NOMO-1 treated with dmso at 0.1 percent for 144 hours (cell line): Measurements from ENCODE around the gene SH3D19.
"Not testable (repeated sequence)": the region's sequence is repeated elsewhere in the genome, so short reads cannot be mapped to it uniquely, and the experiment has no call there.

ENCODE experiments used
- DNase-seq: peaks from one replicate; lab custom pipeline; 2025; ENCODE audit not compliant: unreplicated experiment; lab: John Stamatoyannopoulos, UW

SH3D19 gene

DNA sequence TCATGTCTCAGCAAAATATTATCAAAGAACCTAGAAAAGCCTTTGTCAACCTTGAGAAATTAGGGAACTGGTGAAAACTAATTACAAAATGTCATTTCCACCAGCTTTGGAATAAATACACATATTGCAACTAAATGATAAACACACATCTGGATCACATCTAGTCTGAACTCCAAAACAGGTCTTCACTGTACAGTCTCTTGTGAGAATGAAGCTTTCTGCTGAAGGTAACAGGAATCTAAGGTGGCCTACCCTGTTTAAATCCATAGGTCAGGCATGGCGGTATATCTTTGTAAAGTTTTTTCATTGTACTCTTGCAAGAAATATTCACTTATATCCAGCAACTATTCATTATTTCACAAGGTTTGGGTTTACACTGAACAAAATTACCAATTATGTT lies 1.7 kb downstream of the SH3D19 start:
- DNase-seq: no peak

DNA sequence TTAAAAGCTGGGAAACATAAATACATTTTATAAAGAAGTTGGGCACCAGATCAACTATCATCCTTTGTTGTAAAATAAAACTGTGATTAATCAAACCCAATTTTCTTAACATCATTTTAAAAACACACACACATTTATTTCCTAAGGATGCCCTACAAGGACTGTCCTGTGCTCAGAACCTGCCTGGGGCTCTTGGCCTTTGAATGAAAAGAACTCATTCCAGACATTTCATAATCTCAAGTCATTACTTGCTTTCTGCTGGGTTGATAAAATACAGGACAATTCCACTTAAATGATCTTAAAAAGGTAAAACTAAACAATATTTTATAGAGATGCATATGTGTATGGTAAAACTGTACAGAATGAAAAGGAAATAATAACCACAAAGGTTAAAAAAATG lies 2.8 kb downstream of the SH3D19 start:
- no peak for DNase-seq

DNA sequence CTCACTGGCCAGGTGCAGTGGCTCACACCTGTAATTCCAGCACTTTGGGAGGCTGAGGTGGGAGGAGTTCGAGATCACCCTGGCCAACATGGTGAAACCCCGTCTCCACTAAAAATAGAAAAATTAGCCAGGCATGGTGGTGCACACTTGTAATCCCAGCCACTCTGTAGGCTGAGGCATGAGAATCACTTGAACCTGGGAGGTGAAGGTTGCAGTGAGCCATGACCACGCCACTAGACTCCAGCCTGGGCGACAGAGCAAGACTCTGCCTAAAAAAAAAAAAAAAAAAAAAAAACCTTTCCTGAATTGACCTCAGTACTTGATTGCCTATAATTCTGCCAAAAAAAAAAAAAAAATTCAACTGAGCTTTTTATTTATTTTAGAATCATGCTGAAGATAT lies 3.2 kb downstream of the SH3D19 start:
- DNase-seq: not testable (repeated sequence)

DNA sequence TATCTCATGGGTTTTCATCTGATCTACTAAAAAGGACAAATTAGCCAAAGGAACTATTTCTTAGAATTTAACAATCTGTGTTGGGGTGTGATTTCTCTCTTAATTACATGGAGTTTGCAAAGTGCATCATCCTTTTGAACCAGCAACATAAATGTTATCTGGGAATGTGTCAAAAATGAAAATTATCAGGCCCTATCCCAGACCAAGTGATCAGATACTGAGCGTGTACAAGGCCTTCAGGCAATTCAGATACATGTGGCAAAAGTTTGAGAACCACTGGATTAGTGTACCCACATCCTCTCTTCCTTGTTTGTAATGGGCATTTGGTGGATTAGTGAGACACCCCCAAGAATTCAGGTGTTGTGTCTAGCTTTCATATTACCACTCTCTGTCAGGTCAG lies 3.8 kb downstream of the SH3D19 start:
- DNase-seq: no peak

DNA sequence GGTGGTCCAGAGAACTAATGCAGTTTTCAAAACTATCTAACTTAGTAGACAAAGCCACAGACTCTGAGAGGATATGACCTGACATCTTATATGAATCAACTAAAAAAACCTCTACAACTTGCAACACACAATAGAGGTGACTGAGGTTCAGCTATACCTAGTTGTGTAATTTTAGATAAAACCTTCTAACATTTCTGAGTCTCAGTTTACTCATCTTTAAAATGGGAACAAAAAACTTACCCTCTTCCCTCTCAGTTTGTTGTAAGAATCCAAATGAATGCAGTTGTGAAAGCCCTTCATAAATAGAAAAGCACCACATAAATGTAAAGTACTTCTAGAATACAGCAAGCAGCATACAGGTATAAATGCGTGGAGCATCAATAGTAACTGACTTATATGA lies 5.9 kb downstream of the SH3D19 start:
- no peak for DNase-seq

DNA sequence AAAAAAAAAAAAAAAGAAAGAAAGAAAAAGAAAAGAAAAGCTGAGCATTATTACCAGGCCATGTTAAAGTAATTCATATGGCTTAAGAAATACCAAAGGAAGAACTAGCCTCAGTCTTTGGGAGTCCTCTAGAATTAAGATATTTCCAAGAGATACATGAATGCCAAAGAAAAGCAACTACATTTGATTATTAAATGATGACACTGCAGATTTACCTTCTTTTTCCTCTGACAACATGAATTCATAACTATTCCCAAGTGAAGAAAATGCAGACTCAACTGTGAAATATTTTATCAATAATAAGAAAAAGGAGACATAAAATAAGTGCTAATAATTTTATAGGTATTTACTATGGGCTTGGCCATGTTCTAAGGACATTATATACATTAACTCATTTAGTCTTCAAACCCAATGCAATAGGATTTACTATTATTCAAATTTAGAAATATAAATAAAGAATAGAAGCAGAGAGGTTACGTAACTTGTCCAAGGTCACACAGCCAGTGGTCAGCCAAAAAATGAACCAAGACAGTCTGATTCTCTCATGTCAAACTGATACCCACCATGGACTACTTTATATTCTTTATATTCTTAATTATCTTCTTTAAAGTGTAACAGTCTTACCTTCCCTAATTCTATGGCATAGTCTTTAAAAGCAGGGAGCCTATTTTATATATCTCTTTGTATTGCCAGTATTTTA lies 6.9 kb downstream of the SH3D19 start:
- no peak for DNase-seq

DNA sequence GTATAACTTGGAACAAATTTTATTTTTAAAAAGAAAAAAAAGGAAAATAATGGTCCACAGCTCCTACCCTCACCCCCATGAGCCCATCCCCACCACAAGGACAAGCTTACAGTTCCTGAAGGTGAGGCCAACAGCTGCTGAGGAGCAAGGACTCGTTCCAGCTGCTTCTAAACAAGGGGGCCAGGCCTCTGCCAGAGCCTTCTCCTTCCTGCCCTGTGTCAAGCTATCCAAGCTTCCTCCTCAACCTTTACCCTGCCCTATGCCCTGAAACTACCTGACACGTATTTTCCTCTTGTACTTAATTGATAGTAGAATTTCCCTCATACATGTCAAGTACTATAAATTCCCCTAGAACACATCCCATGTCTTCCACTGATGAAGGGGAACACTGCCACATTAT lies 8.8 kb downstream of the SH3D19 start:
- DNase-seq: no peak

DNA sequence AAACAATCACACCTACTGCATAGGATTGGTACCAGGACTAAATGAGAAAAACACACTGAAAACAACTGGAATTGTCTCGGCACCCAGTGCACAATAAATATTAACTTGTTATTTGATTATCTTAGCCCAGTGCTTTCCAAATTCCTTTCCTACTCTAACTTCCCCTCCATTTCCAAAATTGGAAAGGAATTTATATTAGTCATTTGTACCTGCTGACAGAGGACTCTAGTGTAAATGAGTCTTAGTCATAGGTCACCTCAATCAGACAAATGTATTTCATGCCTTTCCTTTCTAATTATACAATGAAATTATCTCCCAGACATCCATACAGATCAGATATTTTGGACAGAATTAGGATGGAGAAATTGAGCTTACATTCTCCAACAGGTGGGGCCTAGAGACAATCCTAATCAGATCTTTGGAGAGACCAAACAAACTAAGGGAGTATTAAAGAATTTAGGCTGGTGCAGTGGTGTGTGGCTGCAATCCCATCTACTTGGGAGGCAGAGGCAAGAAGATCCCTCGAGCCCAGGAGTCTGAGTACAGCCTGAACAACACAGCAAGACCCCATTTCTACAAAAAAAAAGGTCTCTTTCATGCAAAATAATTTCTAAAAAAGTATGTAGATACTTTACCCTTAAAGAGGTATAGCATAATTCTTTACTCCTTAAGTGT lies 10.1 kb downstream of the SH3D19 start:
- DNase-seq: no peak

DNA sequence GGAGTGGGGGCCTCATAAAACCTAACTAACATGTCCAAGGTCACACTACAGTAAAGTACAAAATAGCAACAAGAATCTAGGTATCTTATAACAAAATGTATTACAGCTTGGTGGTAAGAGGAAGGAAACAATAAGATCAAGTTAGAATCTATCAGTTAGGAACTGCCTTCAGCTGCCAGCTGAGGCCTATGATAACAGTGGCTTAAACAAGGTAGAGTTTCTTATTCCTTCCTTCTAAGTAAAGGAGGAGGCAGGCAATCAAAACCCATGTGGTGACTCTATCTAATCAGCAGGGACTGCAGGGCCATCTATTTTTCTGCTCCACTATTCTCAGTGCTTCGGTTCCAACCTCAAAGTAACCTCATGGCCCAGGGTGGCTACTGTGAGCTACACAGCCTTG lies 10.9 kb downstream of the SH3D19 start:
- DNase-seq: no peak

DNA sequence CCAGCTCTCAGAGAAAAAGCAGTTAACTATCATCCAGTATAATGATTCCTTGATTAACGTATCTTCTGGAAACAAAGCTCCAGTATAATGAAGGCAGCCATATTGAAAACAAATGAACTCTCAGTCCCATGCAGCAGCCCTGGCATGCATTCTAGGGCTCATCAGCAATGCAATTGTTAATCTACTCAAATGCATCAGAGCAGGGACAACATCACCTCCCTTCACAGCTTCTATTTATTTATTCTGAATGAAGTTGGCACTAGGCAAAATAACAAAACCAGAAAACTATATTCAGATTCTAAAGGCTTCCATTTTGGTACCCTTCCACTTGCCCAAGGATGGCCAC lies 11.4 kb downstream of the SH3D19 start:
- no peak for DNase-seq

DNA sequence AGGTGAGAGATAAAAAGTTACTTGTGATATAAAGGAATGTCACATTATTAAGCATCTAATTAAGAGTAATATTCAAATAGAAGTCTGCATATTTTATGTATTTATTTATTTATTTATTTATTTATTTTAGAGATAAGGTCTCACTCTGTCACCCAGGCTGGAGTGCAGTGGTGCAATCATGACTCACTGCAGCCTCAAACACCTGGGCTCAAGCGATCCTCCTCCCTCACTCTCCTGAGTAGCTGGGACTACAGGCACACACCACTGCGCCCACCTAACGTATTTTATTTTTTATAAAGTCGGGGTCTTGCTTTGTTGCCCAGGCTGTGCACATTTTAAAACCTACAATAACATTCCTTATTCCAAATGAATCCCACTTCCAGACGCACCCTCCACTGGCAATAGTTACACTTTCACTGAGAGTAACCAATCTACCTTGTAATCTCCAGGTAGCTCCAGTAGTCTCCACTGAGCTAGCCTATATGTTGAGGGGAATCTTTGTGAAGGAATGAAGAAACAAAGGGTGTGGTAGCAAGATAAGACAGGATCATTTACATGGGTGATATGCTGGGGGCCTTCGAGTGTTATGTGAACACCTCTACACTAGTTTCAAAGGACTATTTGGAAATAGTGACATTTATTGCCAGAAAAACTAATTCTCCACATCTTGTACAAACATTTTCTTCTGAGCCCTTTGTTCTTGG lies 11.9 kb downstream of the SH3D19 start:
- no peak for DNase-seq

DNA sequence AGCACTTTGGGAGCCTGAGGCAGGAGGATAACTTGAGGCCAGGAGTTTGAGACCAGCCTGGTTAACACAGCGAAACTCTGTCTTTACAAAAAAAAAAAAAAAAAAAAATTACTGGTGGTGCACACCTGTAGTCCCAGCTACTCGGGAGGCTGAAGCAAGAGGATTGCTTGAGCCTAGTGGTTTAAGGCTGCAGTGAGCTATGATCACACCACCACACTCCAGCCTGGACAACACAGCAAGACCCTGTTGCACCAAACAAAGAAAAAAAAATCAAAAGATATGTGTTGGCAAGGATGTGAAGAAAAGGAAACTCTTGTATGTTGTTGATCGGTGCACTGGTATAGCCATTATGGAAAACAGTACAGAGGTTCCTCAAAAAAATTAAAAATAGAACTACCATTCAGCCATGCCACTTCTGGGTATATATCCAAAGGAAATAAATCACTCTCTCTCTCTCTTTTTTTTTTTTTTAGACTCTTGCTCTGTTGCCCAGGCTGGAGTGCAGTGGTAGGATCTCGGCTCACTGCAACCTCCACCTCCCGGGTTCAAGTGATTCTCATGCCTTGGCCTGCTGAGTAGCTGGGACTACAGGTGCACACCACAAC lies 15.2 kb downstream of the SH3D19 start:
- DNase-seq: no peak

DNA sequence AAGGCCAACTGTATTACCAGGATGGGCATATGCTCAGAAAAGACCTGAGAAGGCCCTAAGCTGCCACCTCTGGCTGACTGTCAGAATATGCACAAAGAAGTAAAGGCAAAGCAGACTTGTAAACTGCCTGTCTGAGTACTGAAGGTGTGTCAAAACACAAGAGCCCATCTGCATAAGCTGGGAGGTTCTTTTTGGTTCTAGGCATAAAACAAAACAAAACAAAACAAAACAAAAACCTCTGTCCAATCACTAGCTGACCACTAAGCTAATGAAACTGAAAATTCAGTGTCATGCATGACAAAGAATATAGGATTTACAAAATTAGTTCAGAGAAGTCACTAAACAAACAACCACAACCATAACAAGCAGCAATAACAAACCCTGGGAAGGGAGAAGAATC lies 20.6 kb downstream of the SH3D19 start:
- DNase-seq: no peak

DNA sequence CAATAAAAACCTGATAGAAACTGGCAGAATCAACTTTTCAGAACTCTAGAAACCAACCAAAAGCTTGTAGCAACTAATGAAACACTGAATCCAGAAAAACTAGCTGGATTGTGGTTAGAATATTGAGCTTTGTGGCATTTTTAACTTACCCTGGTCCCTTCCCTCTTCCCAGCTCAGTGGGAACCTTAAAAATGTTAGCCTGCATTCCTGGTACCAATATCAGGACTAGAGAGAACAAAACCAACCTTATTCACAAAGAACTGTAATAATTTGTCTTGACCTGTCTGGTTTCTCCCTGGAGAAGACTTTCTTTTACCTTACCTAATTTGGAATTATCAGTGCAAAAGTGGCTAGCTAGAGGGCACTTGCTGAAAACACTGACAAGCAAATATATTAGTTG lies 21.2 kb downstream of the SH3D19 start:
- no peak for DNase-seq

DNA sequence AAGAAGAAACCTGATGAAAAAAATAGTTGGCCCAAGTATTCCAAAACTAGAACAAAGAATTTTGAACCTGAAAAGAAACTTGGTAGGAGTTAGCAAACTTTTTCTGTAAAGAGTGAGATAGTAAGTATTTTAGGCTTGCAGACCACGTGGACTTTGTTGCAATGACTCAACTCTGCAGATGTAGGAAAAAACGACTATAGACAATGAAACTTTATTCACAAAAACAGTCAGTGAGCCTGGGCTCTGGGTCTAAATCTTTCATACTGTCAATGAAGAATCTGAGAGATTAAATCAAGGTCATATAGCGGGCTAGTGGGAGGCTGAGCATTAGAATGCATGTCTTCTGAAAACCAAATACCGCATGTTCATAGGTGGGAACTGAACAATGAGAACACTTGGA lies 23.0 kb downstream of the SH3D19 start:
- no peak for DNase-seq

DNA sequence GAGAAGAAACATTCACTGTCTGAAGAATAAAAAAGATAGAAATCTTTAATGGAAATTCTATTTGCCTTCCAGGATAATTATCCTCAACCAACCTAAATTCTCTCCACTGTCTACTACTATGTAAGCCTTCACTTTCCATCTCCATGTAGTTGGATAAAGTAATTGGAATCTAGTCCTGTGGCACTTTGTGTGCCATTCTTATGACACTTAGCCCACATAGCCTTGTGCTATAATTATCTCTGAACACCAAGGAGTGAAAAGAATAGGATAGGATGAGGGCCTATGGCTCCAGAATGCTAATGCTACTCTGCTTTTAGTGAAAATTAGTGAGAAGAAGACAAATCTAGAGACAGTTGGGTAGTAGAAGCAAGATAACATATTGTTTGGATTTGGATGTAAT lies 28.2 kb downstream of the SH3D19 start:
- no peak for DNase-seq

DNA sequence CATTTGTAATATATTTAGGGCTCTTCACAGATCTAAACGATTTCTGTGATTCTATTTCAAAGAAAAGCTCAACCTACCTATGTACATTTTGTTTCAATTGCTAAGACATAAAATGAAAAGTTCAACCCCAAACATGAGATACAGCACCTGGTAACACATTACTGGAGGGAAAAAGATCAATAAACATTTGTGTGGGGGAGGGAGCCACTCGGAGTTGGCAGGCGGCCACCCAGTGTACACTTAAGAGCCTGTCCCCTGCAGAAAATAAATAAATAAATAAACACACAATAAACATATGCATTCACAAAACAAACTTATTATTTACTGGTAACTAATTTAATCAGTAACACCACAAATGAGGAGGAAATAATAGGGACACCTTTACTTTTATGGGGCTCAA lies 29.2 kb downstream of the SH3D19 start:
- DNase-seq: no peak

DNA sequence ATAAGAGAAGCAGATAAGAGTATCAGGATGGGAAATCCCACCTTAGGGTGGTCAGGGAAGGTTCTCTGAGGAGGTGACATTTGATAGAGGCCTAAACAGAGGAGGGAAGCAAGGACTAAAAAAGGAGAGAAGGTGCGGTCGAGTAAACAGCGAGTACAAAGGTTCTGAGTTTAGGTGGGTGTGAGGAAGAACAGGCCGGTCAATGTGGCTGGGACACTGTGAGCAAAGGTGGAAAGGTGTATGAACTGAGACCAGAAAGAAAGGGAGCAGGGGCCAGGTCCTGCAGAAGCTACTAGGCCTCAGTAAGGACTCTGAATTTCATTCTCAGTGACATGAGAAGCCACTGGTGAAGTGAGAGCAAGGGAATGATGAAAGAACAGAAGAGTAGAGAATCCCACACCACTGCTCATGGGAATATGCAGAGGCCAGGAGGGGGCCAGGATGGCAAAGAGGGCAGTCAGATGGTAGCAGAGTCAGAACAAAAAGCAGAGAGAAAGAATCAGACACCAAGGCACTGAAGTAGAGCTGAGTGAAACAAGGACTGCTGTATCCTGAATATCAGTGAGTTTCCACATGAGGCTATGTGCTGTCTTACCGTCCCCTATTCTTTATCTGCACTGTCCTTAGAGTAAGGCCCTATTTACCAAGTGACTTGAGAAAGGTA lies 30.4 kb downstream of the SH3D19 start:
- DNase-seq: no peak

DNA sequence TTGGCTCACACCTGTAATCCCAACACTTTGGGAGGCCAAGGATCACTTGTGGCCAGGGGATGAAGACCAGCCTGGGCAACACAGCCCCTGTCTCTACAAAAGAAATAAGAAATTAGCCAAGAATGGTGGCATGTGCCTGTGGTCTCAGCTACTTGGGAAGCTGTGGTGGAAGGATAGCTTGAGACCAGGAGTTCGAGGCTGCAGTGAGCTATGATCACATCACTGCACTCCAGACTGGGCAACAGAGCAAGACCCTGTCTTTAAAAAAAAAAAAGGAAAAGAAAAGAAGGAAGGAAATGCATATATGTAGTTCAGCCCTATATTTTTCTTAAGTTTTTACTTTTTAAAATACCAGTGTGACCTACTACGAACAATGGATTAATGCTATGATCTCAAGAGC lies 33.4 kb downstream of the SH3D19 start:
- no peak for DNase-seq

DNA sequence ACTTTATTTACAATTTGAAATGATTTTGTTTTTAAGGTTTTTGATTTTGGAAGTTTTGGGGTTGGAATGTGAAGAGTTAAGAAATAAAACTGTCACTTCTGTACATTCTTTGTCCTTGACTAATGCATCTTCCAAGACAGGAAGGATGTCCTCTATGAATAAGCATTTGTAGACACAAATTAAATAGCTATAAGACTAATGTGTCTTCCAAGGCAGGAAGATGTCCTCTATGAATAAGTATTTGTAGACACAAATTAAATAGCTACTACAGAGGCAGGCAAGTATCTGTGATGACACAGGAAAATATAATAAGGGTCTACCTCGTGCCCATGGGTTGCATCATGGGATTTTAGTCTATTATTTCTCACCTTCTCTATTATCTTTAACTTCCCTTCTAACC lies 33.9 kb downstream of the SH3D19 start:
- DNase-seq: no peak

DNA sequence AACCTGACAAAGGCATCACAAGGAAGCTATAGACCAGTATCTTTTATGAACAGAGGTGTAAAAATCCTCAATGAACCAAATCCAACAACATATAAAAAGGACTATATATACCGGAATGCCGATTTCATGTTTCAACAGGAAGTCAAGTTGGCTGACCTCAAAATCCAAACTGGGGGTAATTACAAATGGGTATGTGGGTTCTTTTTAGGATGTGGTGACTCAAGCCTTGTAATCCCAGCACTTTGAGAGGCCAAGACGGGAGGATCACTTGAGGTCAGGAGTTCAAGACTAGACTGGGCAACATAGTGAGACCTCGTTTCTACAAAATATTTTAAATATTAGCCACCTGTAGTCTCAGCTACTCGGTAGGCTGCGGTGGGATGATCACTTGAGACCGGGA lies 38.0 kb downstream of the SH3D19 start:
- DNase-seq: no peak
